SK-N-SH (cell line): ENCODE measurements around the gene TRPM3.

Experiments used
- EP300 ChIP-seq, 2 experiments: IDR thresholded peaks; 2 replicates each; pipeline versions ENCODE4 v1.4.0 to v1.6.1; 2012; ENCODE audit warnings: borderline replicate concordance in 1 of 2, low read depth in 1 of 2, low read length in 1 of 2
- EZH2phosphoT487 ChIP-seq: fragments of 200-600 bp; sonication (generic); IDR thresholded peaks from 2 replicates; pipeline ENCODE4 v1.6.1; 2017; ENCODE audit warnings: low read depth, mixed run types, mild to moderate bottlenecking, antibody characterized with exemption, moderate library complexity, borderline replicate concordance
- FOSL2 ChIP-seq: IDR thresholded peaks from 2 replicates; pipeline ENCODE4 v1.4.0; 2012; ENCODE audit warnings: low read depth, mild to moderate bottlenecking, moderate library complexity, borderline replicate concordance
- FOXJ3 ChIP-seq: sonication (generic); formaldehyde crosslinking; IDR thresholded peaks from 2 replicates; pipeline ENCODE4 v1.5.1; 2020; ENCODE audit warnings: mild to moderate bottlenecking, missing genetic modification reagents
- GABPA ChIP-seq: IDR thresholded peaks from 2 replicates; pipeline ENCODE4 v1.4.0; 2012; ENCODE audit warnings: low read depth, mild to moderate bottlenecking
- JUND ChIP-seq: IDR thresholded peaks from 2 replicates; pipeline ENCODE4 v1.4.0; 2012
- MXI1 ChIP-seq: IDR thresholded peaks from 2 replicates; pipeline ENCODE4 v1.6.1; 2012; ENCODE audit warnings: mild to moderate bottlenecking, low read depth, low read length, improper control_type of control experiment
- POLR2AphosphoS5 ChIP-seq: IDR thresholded peaks from 2 replicates; pipeline ENCODE4 v1.6.1; 2012; ENCODE audit warnings: low read depth, low read length
- RAD21 ChIP-seq: IDR thresholded peaks from 2 replicates; pipeline ENCODE4 v1.6.1; 2012; ENCODE audit warnings: mild to moderate bottlenecking, low read length
- RFX5 ChIP-seq: IDR thresholded peaks from 2 replicates; pipeline ENCODE4 v1.6.1; 2012; ENCODE audit warnings: mild to moderate bottlenecking, improper control_type of control experiment, low read length
- SIN3A ChIP-seq: IDR thresholded peaks from 2 replicates; pipeline ENCODE4 v1.6.1; 2012; ENCODE audit warnings: low read depth, mild to moderate bottlenecking, low read length, moderate library complexity, borderline replicate concordance
- TF ChIP-seq, protein P1 (sequence below): fragments of 200-600 bp; sonication (generic); IDR thresholded peaks from 2 replicates; pipeline ENCODE4 v1.6.1; 2017; ENCODE audit warnings: antibody characterized with exemption, mild to moderate bottlenecking, moderate library complexity
- TF ChIP-seq, protein P2 (sequence below): fragments of 150-350 bp; IDR thresholded peaks from 2 replicates; pipeline ENCODE4 v1.6.1; 2016; ENCODE audit warnings: mild to moderate bottlenecking, low read depth, low read length
- TF ChIP-seq, protein P3 (sequence below): IDR thresholded peaks from 2 replicates; pipeline ENCODE4 v1.4.0; 2012; ENCODE audit warnings: low read depth, borderline replicate concordance

DNA sequence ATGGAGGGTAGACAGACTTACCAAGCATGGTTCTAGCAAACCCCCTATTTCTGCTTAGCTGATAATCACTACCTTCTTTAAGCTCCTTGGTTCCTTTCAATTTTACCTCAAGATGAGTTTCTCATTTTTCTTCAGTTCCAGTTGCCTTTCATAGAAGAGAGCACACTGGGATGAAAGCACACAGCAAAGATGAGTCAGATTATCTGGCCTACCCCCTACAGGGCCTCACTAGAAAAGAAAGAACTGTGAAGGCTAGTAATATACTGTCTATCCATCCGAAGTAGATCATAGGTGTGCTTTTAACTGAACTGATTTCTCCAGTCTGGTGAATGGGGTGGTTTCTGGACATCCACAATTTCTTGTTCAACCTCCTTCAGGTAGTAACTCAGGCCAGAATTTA lies 122.5 kb downstream of the TRPM3 start:
- TF ChIP-seq, protein P1, sequence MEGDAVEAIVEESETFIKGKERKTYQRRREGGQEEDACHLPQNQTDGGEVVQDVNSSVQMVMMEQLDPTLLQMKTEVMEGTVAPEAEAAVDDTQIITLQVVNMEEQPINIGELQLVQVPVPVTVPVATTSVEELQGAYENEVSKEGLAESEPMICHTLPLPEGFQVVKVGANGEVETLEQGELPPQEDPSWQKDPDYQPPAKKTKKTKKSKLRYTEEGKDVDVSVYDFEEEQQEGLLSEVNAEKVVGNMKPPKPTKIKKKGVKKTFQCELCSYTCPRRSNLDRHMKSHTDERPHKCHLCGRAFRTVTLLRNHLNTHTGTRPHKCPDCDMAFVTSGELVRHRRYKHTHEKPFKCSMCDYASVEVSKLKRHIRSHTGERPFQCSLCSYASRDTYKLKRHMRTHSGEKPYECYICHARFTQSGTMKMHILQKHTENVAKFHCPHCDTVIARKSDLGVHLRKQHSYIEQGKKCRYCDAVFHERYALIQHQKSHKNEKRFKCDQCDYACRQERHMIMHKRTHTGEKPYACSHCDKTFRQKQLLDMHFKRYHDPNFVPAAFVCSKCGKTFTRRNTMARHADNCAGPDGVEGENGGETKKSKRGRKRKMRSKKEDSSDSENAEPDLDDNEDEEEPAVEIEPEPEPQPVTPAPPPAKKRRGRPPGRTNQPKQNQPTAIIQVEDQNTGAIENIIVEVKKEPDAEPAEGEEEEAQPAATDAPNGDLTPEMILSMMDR = no peak
- TF ChIP-seq RFX5 (no peak), FOSL2 (no peak), EP300 (IDR thresholded peaks at IDR 0.05; ENCODE audit: borderline replicate concordance in 1 of 2, low read depth in 1 of 2, low read length in 1 of 2) (no peak), GABPA (no peak), EZH2phosphoT487 (no peak), MXI1 (no peak), SIN3A (no peak), POLR2AphosphoS5 (no peak), FOXJ3 (no peak), RAD21 (no peak), JUND (no peak)
- TF ChIP-seq, protein P2, sequence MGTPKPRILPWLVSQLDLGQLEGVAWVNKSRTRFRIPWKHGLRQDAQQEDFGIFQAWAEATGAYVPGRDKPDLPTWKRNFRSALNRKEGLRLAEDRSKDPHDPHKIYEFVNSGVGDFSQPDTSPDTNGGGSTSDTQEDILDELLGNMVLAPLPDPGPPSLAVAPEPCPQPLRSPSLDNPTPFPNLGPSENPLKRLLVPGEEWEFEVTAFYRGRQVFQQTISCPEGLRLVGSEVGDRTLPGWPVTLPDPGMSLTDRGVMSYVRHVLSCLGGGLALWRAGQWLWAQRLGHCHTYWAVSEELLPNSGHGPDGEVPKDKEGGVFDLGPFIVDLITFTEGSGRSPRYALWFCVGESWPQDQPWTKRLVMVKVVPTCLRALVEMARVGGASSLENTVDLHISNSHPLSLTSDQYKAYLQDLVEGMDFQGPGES = no peak
- TF ChIP-seq, protein P3, sequence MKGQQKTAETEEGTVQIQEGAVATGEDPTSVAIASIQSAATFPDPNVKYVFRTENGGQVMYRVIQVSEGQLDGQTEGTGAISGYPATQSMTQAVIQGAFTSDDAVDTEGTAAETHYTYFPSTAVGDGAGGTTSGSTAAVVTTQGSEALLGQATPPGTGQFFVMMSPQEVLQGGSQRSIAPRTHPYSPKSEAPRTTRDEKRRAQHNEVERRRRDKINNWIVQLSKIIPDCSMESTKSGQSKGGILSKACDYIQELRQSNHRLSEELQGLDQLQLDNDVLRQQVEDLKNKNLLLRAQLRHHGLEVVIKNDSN = no peak
